A549 (cell line): ENCODE results near the gene TBCK.

Experiments
- CTCF ChIP-seq: fragments of >200 bp; sonication (Bioruptor Twin); formaldehyde crosslinking; IDR thresholded peaks from 3 replicates; pipeline ENCODE4 v1.5.1; 2016
- EP300 ChIP-seq, 2 experiments: fragments of >200 bp; sonication (Bioruptor Twin); formaldehyde crosslinking; IDR thresholded peaks; 2 replicates in 1 of 2; 3 replicates in 1 of 2; pipeline ENCODE4 v1.6.1; 2016 to 2017
- ESRRA ChIP-seq: fragments of 150-350 bp; IDR thresholded peaks from 2 replicates; pipeline ENCODE4 v1.6.1; 2014; ENCODE audit warnings: mild to moderate bottlenecking, low read length, borderline replicate concordance
- FOSL2 ChIP-seq, 2 experiments: fragments of 450-650 bp in 1 of 2; fragments of >200 bp in 1 of 2; sonication (Bioruptor Twin) in 1 of 2; formaldehyde crosslinking; IDR thresholded peaks; 2 replicates each; pipeline versions ENCODE4 v1.5.0 to v1.6.1; 2016 to 2020; ENCODE audit warnings: mild to moderate bottlenecking in 1 of 2, moderate library complexity in 1 of 2
- GATA3 ChIP-seq: IDR thresholded peaks from 2 replicates; pipeline ENCODE4 v1.6.1; 2012; ENCODE audit warnings: borderline replicate concordance
- HEYL ChIP-seq: fragments of 250-450 bp; sonication (Bioruptor Pico); IDR thresholded peaks from 2 replicates; pipeline ENCODE4 v1.8.0; 2021; ENCODE audit warnings: mild to moderate bottlenecking, moderate library complexity
- JUN ChIP-seq, 2 experiments: fragments of >200 bp; sonication (Bioruptor Twin); formaldehyde crosslinking; IDR thresholded peaks; 2 replicates in 1 of 2; 3 replicates in 1 of 2; pipeline ENCODE4 v1.6.1; 2016 to 2017
- SMC3 ChIP-seq: fragments of >200 bp; sonication (Bioruptor Twin); formaldehyde crosslinking; IDR thresholded peaks from 3 replicates; pipeline ENCODE4 v1.6.1; 2018; ENCODE audit warnings: inconsistent platforms
- USF2 ChIP-seq: fragments of 450-650 bp; IDR thresholded peaks from 2 replicates; pipeline ENCODE4 v1.6.1; 2014; ENCODE audit warnings: antibody characterized with exemption
- ZC3H11A ChIP-seq: fragments of 450-650 bp; IDR thresholded peaks from 2 replicates; pipeline ENCODE4 v1.6.1; 2014; ENCODE audit warnings: antibody characterized with exemption, mild to moderate bottlenecking
- TF ChIP-seq, protein P1 (sequence below): fragments of 200-600 bp; sonication (generic); IDR thresholded peaks from 2 replicates; pipeline ENCODE4 v1.6.1; 2016; ENCODE audit warnings: antibody characterized with exemption, mild to moderate bottlenecking, moderate library complexity

- no peak for TF ChIP-seq FOSL2 (IDR thresholded peaks at IDR 0.05)
- no peak for TF ChIP-seq FOSL2 (CRISPR knock-in tag; IDR thresholded peaks at IDR 0.05)
- TF ChIP-seq USF2 = no peak
- TF ChIP-seq HEYL (CRISPR knock-in tag) = no peak
- TF ChIP-seq CTCF = no peak
- TF ChIP-seq JUN (IDR thresholded peaks at IDR 0.05) = no peak
- no peak for TF ChIP-seq ESRRA
- TF ChIP-seq GATA3 = no peak
- no peak for TF ChIP-seq EP300 (IDR thresholded peaks at IDR 0.05)
- no peak for TF ChIP-seq SMC3
- TF ChIP-seq, protein P1, sequence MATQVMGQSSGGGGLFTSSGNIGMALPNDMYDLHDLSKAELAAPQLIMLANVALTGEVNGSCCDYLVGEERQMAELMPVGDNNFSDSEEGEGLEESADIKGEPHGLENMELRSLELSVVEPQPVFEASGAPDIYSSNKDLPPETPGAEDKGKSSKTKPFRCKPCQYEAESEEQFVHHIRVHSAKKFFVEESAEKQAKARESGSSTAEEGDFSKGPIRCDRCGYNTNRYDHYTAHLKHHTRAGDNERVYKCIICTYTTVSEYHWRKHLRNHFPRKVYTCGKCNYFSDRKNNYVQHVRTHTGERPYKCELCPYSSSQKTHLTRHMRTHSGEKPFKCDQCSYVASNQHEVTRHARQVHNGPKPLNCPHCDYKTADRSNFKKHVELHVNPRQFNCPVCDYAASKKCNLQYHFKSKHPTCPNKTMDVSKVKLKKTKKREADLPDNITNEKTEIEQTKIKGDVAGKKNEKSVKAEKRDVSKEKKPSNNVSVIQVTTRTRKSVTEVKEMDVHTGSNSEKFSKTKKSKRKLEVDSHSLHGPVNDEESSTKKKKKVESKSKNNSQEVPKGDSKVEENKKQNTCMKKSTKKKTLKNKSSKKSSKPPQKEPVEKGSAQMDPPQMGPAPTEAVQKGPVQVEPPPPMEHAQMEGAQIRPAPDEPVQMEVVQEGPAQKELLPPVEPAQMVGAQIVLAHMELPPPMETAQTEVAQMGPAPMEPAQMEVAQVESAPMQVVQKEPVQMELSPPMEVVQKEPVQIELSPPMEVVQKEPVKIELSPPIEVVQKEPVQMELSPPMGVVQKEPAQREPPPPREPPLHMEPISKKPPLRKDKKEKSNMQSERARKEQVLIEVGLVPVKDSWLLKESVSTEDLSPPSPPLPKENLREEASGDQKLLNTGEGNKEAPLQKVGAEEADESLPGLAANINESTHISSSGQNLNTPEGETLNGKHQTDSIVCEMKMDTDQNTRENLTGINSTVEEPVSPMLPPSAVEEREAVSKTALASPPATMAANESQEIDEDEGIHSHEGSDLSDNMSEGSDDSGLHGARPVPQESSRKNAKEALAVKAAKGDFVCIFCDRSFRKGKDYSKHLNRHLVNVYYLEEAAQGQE = no peak
- TF ChIP-seq ZC3H11A = no peak
Observed at GRCh38 chr4:106051514-106051913, 264.5 kb downstream of the TBCK start.
